HEK293 (cell line): ENCODE data around the gene NID1.

ENCODE experiments used
- CTCF ChIA-PET: fragments of 350-600 bp; formaldehyde crosslinking; extraction: SDS; loops from one replicate; lab custom pipeline; 2021; ENCODE audit warnings: antibody characterized with exemption; lab: Yijun Ruan, JAX
- POLR2A ChIA-PET: fragments of 300-600 bp; formaldehyde crosslinking; extraction: SDS; loops from one replicate; lab custom pipeline; 2020; ENCODE audit warnings: antibody characterized with exemption, inconsistent platforms; lab: Yijun Ruan, JAX
- H3K27ac ChIP-seq: fragments of 200-500 bp; sonication (Bioruptor generic); 2 replicates; pipeline ENCODE4 v1.5.1; 2014; ENCODE audit warnings: low read depth, low read length, control low read depth, inconsistent platforms; ENCODE audit errors: extremely low read depth
- H3K36me3 ChIP-seq, 2 experiments: fragments of 200-500 bp in 1 of 2; sonication (Bioruptor generic) in 1 of 2; 1 replicate in 1 of 2; 2 replicates in 1 of 2; pipeline ENCODE4 v1.5.1; 2014 to 2017; ENCODE audit warnings: inconsistent platforms in 2 of 2, low read length in 2 of 2; ENCODE audit not compliant: control insufficient read depth in 2 of 2, insufficient read depth in 1 of 2
- H3K4me1 ChIP-seq: fragments of 200-500 bp; sonication (Bioruptor generic); 2 replicates; pipeline ENCODE4 v1.5.1; 2014; ENCODE audit warnings: mild to moderate bottlenecking, low read length, inconsistent platforms; ENCODE audit not compliant: control insufficient read depth, insufficient read depth
- H3K4me3 ChIP-seq: 2 replicates; pipeline ENCODE4 v1.5.1; 2011; ENCODE audit warnings: low read depth, mild to moderate bottlenecking, control low read depth, low read length, moderate library complexity
- H3K9me3 ChIP-seq: fragments of 200-500 bp; sonication (Bioruptor generic); 2 replicates; pipeline ENCODE4 v1.5.1; 2014; ENCODE audit warnings: low read depth, low read length, inconsistent platforms; ENCODE audit not compliant: control insufficient read depth, insufficient read depth
- GFI1B ChIP-seq: fragments of 450-650 bp; formaldehyde crosslinking; IDR thresholded peaks from 2 replicates; pipeline ENCODE4 v1.5.1; 2016; ENCODE audit warnings: missing biosample characterization, missing genetic modification characterization
- HOXA7 ChIP-seq: sonication (generic); formaldehyde crosslinking; IDR thresholded peaks from 2 replicates; pipeline ENCODE4 v1.8.1; 2022; ENCODE audit warnings: missing genetic modification reagents, borderline replicate concordance
- HOXC10 ChIP-seq: sonication (generic); formaldehyde crosslinking; IDR thresholded peaks from 2 replicates; pipeline ENCODE4 v1.8.1; 2023; ENCODE audit warnings: mild to moderate bottlenecking, missing genetic modification reagents
- SCRT1 ChIP-seq: fragments of 450-650 bp; formaldehyde crosslinking; IDR thresholded peaks from 2 replicates; pipeline ENCODE4 v1.5.1; 2016; ENCODE audit warnings: missing biosample characterization, missing genetic modification characterization, borderline replicate concordance
- WT1 ChIP-seq: fragments of 450-650 bp; formaldehyde crosslinking; IDR thresholded peaks from 2 replicates; pipeline ENCODE4 v1.5.1; 2016; ENCODE audit warnings: missing biosample characterization, missing genetic modification characterization
- ZBTB44 ChIP-seq: fragments of 450-650 bp; IDR thresholded peaks from 2 replicates; pipeline ENCODE4 v1.5.1; 2018; ENCODE audit warnings: missing biosample characterization, mild to moderate bottlenecking, missing genetic modification characterization
- ZFP41 ChIP-seq: fragments of 450-650 bp; formaldehyde crosslinking; IDR thresholded peaks from 2 replicates; pipeline ENCODE4 v1.5.1; 2016; ENCODE audit warnings: missing biosample characterization, missing genetic modification characterization, borderline replicate concordance
- ZIC2 ChIP-seq: fragments of 450-650 bp; formaldehyde crosslinking; IDR thresholded peaks from 2 replicates; pipeline ENCODE4 v1.5.1; 2016; ENCODE audit warnings: missing biosample characterization, missing genetic modification characterization
- ZNF157 ChIP-seq: fragments of 450-650 bp; formaldehyde crosslinking; IDR thresholded peaks from 2 replicates; pipeline ENCODE4 v1.5.1; 2016; ENCODE audit warnings: missing biosample characterization, missing genetic modification characterization
- ZNF211 ChIP-seq: fragments of 450-650 bp; formaldehyde crosslinking; IDR thresholded peaks from 2 replicates; pipeline ENCODE4 v1.5.1; 2016; ENCODE audit warnings: low read depth, missing biosample characterization, missing genetic modification characterization
- ZNF366 ChIP-seq: fragments of 450-650 bp; formaldehyde crosslinking; conservative IDR thresholded peaks from 2 replicates; pipeline ENCODE4 v1.5.1; 2016; ENCODE audit warnings: missing biosample characterization, missing genetic modification characterization
- ZNF37A ChIP-seq: fragments of 450-650 bp; IDR thresholded peaks from 2 replicates; pipeline ENCODE4 v1.5.1; 2018; ENCODE audit warnings: missing biosample characterization, missing genetic modification characterization
- ZNF394 ChIP-seq: fragments of 450-650 bp; formaldehyde crosslinking; IDR thresholded peaks from 2 replicates; pipeline ENCODE4 v1.5.1; 2016; ENCODE audit warnings: missing biosample characterization, missing genetic modification characterization, mild to moderate bottlenecking, moderate library complexity, borderline replicate concordance
- ZNF473 ChIP-seq: fragments of 450-650 bp; formaldehyde crosslinking; IDR thresholded peaks from 2 replicates; pipeline ENCODE4 v1.5.1; 2017; ENCODE audit warnings: missing biosample characterization, missing genetic modification characterization
- ZNF501 ChIP-seq: fragments of 450-650 bp; formaldehyde crosslinking; IDR thresholded peaks from 2 replicates; pipeline ENCODE4 v1.5.1; 2016; ENCODE audit warnings: missing biosample characterization, missing genetic modification characterization
- ZNF580 ChIP-seq: fragments of 450-650 bp; formaldehyde crosslinking; IDR thresholded peaks from 2 replicates; pipeline ENCODE4 v1.5.1; 2016; ENCODE audit warnings: missing biosample characterization, missing genetic modification characterization
- ZNF610 ChIP-seq: fragments of 450-650 bp; formaldehyde crosslinking; IDR thresholded peaks from 2 replicates; pipeline ENCODE4 v1.5.1; 2016; ENCODE audit warnings: missing biosample characterization, missing genetic modification characterization, borderline replicate concordance
- ZNF747 ChIP-seq: fragments of 450-650 bp; formaldehyde crosslinking; IDR thresholded peaks from 2 replicates; pipeline ENCODE4 v1.5.1; 2016; ENCODE audit warnings: missing biosample characterization, missing genetic modification characterization
- ZNF76 ChIP-seq: fragments of 450-650 bp; formaldehyde crosslinking; IDR thresholded peaks from 2 replicates; pipeline ENCODE4; 2016; ENCODE audit warnings: low read depth, missing biosample characterization, missing genetic modification characterization, borderline replicate concordance
- TF ChIP-seq, protein P1 (sequence below): fragments of 450-650 bp; formaldehyde crosslinking; IDR thresholded peaks from 2 replicates; pipeline ENCODE4 v1.5.1; 2016; ENCODE audit warnings: missing biosample characterization, missing genetic modification characterization
- TF ChIP-seq, protein P2 (sequence below): fragments of 450-650 bp; formaldehyde crosslinking; IDR thresholded peaks from 2 replicates; pipeline ENCODE4 v1.5.1; 2016; ENCODE audit warnings: missing biosample characterization, missing genetic modification characterization
- TF ChIP-seq, protein P3 (sequence below): fragments of 450-650 bp; formaldehyde crosslinking; IDR thresholded peaks from 2 replicates; pipeline ENCODE4 v1.5.1; 2016; ENCODE audit warnings: missing biosample characterization, missing genetic modification characterization
- TF ChIP-seq, protein P4 (sequence below): fragments of 450-650 bp; formaldehyde crosslinking; IDR thresholded peaks from 2 replicates; pipeline ENCODE4 v1.5.1; 2017; ENCODE audit warnings: missing biosample characterization, missing genetic modification characterization

NID1 gene

DNA sequence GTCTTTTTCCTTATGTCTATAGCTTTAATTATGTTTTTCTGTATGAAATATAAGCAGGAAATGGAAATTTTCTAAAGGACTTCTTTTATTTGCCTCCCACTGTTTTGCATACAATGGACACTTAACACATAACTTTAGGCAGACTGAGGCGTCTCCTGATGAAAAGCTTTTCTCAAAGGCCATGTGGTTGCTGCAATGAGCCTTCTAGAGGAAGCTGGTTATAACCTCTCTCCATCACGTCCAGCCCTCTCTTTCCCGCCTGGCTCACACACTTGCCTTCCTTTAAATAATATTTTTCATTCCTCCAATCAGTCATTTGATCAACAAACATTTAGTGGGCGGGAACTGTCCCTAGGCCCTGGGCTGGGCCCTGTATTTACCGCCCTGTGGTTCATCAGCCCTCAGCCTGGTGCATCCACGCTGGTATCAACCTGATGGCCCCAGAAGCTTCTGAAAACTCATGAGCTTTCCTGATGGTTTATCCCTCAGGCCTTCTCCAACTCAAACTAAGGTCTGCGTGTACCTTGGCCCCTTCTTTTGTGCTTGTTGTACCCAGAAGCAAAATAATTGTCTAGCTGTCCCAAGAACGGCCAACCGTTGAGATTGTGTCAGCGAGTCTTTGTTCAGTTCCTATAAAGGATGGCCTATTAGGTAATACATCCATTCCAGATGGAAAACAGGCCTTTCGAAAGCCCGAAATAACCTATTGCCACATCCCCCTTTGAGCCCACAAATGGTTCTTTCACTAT lies 122.8 kb downstream of the NID1 start:
- no peaks in the 10 kb centered on the region for H3K36me3 ChIP-seq
- no peak overlapping the region for H3K4me3 ChIP-seq
- TF ChIP-seq ZFP41 (tag by site-specific recombination) (no peak), ZIC2 (no peak), ZNF610 (tag by site-specific recombination) (no peak), ZNF580 (tag by site-specific recombination) (no peak), HOXC10 (CRISPR knock-in tag) (no peak), HOXA7 (CRISPR knock-in tag) (no peak), GFI1B (no peak), WT1 (no peak), ZNF76 (tag by site-specific recombination) (no peak), ZNF37A (tag by site-specific recombination) (no peak), ZNF211 (no peak), ZNF394 (tag by site-specific recombination) (no peak), ZNF501 (tag by site-specific recombination) (no peak), ZNF747 (tag by site-specific recombination) (no peak)
- TF ChIP-seq, protein P1, sequence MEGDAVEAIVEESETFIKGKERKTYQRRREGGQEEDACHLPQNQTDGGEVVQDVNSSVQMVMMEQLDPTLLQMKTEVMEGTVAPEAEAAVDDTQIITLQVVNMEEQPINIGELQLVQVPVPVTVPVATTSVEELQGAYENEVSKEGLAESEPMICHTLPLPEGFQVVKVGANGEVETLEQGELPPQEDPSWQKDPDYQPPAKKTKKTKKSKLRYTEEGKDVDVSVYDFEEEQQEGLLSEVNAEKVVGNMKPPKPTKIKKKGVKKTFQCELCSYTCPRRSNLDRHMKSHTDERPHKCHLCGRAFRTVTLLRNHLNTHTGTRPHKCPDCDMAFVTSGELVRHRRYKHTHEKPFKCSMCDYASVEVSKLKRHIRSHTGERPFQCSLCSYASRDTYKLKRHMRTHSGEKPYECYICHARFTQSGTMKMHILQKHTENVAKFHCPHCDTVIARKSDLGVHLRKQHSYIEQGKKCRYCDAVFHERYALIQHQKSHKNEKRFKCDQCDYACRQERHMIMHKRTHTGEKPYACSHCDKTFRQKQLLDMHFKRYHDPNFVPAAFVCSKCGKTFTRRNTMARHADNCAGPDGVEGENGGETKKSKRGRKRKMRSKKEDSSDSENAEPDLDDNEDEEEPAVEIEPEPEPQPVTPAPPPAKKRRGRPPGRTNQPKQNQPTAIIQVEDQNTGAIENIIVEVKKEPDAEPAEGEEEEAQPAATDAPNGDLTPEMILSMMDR = no peak
- TF ChIP-seq, protein P2, sequence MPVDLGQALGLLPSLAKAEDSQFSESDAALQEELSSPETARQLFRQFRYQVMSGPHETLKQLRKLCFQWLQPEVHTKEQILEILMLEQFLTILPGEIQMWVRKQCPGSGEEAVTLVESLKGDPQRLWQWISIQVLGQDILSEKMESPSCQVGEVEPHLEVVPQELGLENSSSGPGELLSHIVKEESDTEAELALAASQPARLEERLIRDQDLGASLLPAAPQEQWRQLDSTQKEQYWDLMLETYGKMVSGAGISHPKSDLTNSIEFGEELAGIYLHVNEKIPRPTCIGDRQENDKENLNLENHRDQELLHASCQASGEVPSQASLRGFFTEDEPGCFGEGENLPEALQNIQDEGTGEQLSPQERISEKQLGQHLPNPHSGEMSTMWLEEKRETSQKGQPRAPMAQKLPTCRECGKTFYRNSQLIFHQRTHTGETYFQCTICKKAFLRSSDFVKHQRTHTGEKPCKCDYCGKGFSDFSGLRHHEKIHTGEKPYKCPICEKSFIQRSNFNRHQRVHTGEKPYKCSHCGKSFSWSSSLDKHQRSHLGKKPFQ (tag by site-specific recombination) = no peak
- TF ChIP-seq, protein P3, sequence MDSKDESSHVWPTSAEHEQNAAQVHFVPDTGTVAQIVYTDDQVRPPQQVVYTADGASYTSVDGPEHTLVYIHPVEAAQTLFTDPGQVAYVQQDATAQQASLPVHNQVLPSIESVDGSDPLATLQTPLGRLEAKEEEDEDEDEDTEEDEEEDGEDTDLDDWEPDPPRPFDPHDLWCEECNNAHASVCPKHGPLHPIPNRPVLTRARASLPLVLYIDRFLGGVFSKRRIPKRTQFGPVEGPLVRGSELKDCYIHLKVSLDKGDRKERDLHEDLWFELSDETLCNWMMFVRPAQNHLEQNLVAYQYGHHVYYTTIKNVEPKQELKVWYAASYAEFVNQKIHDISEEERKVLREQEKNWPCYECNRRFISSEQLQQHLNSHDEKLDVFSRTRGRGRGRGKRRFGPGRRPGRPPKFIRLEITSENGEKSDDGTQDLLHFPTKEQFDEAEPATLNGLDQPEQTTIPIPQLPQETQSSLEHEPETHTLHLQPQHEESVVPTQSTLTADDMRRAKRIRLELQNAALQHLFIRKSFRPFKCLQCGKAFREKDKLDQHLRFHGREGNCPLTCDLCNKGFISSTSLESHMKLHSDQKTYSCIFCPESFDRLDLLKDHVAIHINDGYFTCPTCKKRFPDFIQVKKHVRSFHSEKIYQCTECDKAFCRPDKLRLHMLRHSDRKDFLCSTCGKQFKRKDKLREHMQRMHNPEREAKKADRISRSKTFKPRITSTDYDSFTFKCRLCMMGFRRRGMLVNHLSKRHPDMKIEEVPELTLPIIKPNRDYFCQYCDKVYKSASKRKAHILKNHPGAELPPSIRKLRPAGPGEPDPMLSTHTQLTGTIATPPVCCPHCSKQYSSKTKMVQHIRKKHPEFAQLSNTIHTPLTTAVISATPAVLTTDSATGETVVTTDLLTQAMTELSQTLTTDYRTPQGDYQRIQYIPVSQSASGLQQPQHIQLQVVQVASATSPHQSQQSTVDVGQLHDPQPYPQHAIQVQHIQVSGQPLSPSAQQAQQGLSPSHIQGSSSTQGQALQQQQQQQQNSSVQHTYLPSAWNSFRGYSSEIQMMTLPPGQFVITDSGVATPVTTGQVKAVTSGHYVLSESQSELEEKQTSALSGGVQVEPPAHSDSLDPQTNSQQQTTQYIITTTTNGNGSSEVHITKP (tag by site-specific recombination) = no peak
- no peaks in the 10 kb centered on the region for H3K9me3 ChIP-seq
- ChIA-PET CTCF (interaction anchor here (0.6 to 4.1 kb wide), 5 partner anchors 25 to 428 kb away, joined by 3 to 25 read pairs (median 4); no protein-coding TSS in a partner anchor), POLR2A (interaction anchor here (0.9 kb wide), 1 partner anchor 76 kb away, joined by 3 read pairs; no protein-coding TSS in a partner anchor)
- no peak overlapping the region for H3K27ac ChIP-seq
- H3K4me1 ChIP-seq = no peaks in the 10 kb centered on the region

DNA sequence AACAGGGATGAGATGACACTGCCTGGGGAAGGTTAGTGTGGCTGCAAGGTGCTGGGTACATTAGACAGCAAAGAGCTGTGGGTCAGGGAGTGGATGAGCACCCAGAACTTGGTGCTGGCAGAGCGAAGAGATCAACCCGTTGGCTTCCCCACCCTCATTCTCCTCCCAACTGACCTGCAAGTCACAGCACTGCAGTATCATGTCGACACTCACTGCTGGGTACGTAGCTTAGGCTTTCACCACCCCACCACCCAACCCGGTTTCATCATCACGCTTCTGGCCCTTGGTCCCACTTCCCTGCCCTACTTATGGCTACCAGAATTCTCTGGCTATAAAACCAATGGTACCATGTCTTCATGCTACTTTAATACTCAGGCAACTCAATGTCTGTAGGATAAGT lies 124.6 kb downstream of the NID1 start:
- Histone ChIP-seq H3K4me1 (no peaks in the 10 kb centered on the region; the same call in 1 of the 2 replicates), H3K36me3 (no peaks in the 10 kb centered on the region), H3K27ac (no peak overlapping the region), H3K9me3 (no peaks in the 10 kb centered on the region), H3K4me3 (no peak overlapping the region)
- ChIA-PET POLR2A (no interaction called here), CTCF (interaction anchor here (0.5 to 4.1 kb wide), 5 partner anchors 8 to 363 kb away, joined by 3 to 25 read pairs (median 3); no protein-coding TSS in a partner anchor)
- TF ChIP-seq, protein P4, sequence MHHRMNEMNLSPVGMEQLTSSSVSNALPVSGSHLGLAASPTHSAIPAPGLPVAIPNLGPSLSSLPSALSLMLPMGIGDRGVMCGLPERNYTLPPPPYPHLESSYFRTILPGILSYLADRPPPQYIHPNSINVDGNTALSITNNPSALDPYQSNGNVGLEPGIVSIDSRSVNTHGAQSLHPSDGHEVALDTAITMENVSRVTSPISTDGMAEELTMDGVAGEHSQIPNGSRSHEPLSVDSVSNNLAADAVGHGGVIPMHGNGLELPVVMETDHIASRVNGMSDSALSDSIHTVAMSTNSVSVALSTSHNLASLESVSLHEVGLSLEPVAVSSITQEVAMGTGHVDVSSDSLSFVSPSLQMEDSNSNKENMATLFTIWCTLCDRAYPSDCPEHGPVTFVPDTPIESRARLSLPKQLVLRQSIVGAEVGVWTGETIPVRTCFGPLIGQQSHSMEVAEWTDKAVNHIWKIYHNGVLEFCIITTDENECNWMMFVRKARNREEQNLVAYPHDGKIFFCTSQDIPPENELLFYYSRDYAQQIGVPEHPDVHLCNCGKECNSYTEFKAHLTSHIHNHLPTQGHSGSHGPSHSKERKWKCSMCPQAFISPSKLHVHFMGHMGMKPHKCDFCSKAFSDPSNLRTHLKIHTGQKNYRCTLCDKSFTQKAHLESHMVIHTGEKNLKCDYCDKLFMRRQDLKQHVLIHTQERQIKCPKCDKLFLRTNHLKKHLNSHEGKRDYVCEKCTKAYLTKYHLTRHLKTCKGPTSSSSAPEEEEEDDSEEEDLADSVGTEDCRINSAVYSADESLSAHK (tag by site-specific recombination) = no peak
- TF ChIP-seq ZNF157 (tag by site-specific recombination) = no peak
- no peak for TF ChIP-seq ZNF366 (tag by site-specific recombination)
- TF ChIP-seq ZNF473 (tag by site-specific recombination) = no peak
- TF ChIP-seq ZBTB44 (tag by site-specific recombination) = no peak
- no peak for TF ChIP-seq SCRT1
